CD4-positive, alpha-beta T cell treated with Interleukin-2 at 100 ng/mL for 4 hours (primary cell): Measurements from ENCODE around the gene RPL38.
"Not testable (repeated sequence)": the region's sequence is repeated elsewhere in the genome, so short reads cannot be mapped to it uniquely, and the experiment has no call there.

Experiments used
- DNase-seq: peaks from one replicate; pipeline ENCODE4 v3.0.0-alpha.2; 2020; ENCODE audit warnings: low spot score

RPL38 gene

DNA sequence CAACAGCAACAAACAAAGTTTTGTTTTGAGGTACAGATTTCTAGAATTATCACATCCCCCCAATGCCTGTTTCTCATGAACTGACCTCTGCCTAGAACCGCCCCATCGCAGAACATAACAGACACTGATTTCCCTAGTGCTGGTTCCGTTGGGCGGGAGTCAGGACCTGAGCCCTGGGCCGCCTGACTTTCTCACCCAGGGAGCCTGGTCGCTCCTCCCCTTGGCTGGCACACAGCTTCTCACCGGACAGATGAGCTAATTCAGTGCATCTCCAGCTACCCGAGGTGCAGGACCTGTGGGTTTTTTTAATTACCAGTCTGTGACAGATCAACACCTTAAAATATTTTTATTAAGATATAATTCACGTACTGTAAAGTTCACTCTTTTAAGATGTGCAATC is 20.1 kb upstream of the RPL38 start:
- no peak for DNase-seq

DNA sequence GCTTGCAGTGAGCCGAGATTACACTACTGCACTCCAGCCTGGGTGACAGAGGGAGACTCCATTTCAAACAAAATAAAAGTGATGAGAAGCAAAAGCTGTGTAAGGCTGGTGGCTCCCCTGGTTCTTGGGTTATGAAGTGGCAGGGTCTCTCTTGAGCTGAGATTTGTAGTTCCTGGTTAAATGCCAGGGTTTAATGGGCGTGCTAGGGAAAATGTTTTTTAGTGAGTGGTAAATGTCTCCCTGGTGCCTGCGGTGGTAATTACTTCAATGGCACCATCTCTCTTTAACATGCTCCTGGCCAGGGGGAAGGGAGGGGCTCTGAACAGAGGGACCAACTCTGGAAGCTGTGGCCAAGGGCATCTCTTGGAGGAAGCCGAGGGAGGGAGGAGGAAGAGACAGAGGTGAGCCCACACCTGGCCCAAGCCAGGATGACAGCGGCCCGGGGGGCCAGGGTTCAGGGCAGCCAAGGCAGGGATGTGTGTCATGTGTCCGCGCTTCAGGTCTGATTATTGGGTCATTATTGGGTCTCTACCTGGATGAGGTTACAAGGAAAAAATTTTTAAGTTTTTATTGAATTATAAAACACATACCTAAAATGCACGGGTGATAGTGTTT is 17.8 kb upstream of the RPL38 start:
- DNase-seq = no peak

- no peak for DNase-seq
Measured at GRCh38 chr17:74186498-74186897, 17.0 kb upstream of the RPL38 start.

GRCh38 chr17:74187761-74188160 is 15.7 kb upstream of the RPL38 start:
- no peak for DNase-seq

- not testable (repeated sequence) for DNase-seq
Measured at GRCh38 chr17:74188687-74189086, 14.8 kb upstream of the RPL38 start.

DNA sequence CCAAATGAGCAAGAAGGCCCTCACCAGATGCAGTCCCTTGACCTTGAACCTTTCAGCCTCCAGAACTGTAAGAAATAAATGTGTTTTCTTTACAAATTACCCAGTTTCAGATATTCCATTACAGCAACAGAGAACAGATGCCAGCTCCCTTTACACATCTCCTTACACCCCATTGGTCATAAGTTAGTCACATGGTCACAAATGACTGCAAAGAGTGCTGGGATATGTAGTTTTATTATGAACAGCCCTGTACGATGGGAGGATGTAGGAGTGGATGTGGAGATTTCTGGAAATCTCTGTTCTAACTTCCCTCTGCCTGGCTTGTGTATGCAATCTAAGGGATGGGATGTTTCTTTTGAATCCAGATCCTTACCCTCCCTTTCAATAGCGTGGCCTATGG is 13.3 kb upstream of the RPL38 start:
- DNase-seq = peak; percentile 32

- DNase-seq = no peak
Measured at GRCh38 chr17:74190807-74191406, 12.6 kb upstream of the RPL38 start.

DNA sequence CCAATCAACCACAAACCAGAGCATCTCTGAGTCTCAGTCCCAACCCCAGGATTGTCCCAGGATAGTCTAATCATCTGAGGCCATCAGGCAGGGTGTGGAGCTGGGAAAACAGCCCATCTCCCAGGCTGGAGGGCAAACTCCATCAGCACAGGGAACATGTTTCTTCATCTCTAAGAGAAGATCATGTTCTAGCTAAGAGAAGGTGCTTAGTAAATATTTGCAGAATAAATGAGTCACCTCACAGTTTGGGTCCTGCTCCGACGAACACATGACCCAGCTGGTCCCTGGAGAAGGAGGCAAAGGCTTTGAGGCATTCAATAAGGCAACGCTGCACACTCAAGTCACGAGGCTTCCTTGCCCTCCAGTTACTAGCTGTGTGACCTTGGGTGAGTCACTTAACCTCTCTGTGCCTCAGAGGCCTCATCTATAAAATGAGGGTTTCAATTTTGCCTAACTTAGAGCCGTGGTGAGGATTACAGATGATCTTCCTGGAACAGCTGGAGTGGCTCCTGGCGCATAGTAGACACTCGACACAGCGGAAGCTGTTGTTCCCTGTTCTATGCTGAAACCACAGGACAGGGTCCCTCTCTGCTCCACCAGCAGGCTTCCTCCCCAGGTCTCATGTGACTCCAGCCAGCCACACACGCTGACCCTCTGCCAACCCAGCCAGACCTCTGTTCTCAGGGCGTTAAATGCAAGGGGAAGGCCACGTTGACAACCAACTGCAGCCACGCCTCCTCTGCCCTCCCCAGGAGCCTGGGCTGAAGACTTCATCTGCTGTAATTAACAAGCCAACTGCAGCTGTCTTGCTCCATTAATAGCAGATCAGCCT is 10.3 kb upstream of the RPL38 start:
- no peak for DNase-seq

GRCh38 chr17:74194682-74195081 is 8.8 kb upstream of the RPL38 start:
- DNase-seq = no peak

DNA sequence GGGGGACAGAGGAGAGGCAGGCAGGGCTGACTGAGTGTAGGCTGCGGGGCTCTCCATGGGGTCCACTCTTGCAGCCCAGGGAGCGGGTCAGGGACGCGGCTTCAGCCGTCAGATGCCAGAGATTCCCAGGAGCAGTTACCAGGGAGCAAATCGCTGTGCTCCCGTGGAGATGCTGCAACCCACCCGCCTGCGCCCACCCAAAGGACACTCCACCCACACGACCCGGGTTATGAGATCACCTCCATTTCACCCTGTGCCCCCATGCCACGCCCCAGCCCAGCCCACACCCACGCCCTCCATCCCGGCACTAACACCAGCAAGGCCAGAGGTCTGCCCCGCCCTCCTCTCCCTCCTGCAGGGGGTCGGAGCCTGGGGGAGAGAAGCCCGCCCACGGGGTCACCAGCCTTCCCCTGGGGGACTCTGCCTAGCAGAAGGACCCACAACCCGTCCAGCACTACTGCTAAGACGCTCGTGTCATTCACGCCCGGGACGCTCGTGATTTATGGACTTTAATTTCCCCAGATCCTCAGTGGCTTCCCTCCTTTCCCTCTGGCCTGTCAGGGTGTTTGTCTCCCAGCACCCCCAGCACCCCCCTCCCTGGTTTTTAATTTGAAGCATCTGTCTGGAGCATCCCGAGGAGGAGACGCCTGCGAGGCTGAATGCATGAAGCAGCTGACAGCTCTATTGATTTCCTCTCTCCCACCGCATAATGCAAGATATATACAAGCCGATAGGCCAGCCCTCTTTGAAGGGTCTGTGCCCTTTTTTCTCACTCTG is 6.7 kb upstream of the RPL38 start:
- DNase-seq = no peak

DNA sequence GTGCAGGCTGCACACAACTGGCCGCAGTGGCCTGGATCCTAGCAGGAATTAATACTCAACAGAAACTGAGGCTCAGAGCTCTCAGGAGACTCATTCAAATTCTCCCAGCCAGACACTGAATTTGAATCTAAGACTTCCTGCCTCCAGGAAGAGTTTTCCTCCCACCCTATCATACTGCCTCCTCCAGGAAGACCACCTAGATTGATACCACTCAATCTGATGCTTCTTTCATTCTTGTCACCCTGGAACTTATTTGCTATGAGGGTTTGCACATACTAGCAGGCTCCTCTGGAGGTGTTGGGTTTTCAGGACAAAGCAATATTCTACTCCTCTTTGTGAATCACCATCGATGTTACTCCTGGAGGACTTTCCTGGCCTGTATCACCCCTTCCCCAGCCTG is 5.7 kb upstream of the RPL38 start:
- DNase-seq = no peak

GRCh38 chr17:74198694-74199093 is 4.8 kb upstream of the RPL38 start:
- DNase-seq = no peak

DNA sequence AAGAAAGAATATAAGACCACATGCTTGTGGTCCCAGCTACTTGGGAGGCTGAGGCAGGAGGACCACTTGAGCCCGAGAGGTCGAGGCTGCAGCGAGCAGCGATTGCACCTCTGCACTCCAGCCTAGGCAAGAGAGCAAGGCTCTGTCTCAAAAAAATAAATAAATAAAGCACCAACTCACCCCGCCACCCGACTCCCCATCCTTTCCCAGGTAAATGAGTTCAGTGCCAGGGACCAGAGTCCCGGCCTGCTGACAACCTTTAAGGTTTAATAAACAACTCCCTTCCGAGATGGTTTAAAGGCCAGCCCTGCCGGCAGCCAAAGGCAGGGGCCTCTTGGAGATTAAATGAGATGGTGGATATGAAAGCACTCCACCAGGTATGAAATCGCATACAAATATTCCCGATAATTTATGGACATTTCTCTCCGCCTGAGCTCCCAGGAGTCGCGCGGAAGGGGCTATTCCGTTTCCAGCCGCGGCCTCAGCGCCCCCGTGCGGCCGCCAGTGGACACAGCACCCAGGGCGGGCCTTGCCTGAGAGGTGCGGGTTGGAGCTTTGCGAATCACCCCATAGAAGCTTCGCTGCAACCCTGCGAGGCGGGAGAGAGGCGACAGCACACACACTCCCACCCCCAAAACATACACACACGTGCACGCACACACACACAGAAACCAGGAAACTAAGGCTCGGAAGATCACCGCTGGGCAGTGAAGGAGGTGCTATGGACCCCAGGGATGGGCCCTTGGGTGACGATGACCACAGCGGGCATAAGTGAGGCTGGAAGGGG is 4.0 kb upstream of the RPL38 start:
- DNase-seq = peak; percentile 65

- DNase-seq = no peak
Measured at GRCh38 chr17:74200112-74200511, 3.4 kb upstream of the RPL38 start.

DNA sequence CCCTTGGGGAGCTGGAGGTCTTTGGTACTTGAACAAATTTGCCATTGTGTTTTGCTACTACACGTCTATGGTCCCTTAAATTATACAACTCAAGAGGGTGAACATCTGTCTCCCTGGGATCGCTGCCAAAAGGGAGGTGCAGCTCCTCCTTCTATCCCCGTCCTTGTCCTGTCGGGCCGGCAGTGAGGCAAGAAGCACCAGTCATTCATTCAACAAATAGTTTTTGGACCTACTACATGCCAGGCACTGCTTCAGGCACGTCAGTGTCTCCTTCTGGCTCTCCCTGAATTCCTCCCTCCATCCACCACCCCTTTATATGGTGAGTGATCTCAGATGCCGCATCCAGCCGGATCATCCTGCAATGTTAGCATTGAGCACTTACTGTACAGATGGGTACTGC is 2.2 kb upstream of the RPL38 start:
- DNase-seq = no peak

- DNase-seq = no peak
Measured at GRCh38 chr17:74201948-74202347, 1.5 kb upstream of the RPL38 start.

DNA sequence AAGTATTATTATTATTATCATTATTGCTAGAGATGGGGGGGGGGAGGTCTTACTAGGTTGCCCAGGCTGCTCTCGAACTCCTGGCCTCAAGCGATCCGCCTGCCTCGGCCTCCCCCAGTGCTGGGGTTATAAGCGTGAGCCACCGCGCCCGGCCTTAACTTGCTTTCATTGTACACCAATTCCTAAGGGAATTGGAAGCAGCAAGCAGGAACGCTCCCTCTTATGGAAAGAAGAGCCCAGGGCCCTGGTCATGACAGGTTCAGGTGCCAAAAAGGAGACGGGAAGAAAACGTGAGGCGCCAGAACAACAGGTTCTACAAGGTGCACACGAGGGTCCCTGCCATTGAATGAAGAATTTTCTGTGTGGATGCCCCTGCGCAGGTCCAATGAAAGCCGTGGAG is 540 bp upstream of the RPL38 start:
- DNase-seq = no peak

GRCh38 chr17:74204474-74204873 is 996 bp downstream of the RPL38 start:
- DNase-seq = no peak

- DNase-seq = no peak
Measured at GRCh38 chr17:74205274-74205673, 1.8 kb downstream of the RPL38 start.

DNA sequence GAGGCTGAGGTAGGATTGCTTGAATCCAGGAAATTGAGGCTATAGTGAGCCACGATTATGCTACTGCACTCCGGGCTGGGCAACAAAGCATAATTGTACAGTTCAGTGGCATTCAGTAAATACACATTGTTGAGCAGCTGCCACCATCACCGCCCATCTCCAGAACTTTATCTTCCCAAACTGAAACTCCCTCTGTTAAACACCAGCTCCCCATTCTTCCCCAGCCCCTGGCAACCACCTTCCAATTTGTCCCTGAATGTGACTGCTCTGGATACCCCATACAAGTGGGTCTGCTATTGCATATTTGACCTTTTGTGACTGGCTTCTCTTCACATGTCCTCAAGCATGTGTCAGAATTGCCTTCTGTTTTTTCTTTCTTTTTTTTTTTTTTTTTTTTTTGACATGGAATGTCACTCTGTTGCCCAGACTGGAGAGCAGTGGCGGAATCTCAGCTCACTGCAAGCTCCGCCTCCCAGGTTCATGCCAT is 2.9 kb downstream of the RPL38 start:
- DNase-seq = no peak
